ENCODE measurements around the gene ACKR3. TPM values are rescaled to one million over a fixed set of nuclear protein-coding genes. Genes with fewer than 3 reads are reported as not detected.

The ACKR3 gene
- total RNA-seq, 1 donor from 2014 or later, result 55.5 TPM

GRCh38 chr2:236555481-236555880, 14.1 kb upstream of the ACKR3 start:
- Histone ChIP-seq H3K36me3 (no peaks in the 10 kb centered on the region), H3K4me3 (no peak overlapping the region), H3K9me3 (no peaks in the 10 kb centered on the region), H3K27ac (no peak overlapping the region), H3K27me3 (no peaks in the 10 kb centered on the region), H3K4me1 (no peaks in the 10 kb centered on the region)
- DNase-seq (ENCODE audit: extremely low spot score in 2 of 2), result no peak
- TF ChIP-seq CTCF (IDR thresholded peaks at IDR 0.05), result no peak
- no peak for TF ChIP-seq POLR2A (IDR thresholded peaks at IDR 0.05)
- no peak for TF ChIP-seq POLR2AphosphoS5 (IDR thresholded peaks at IDR 0.05; ENCODE audit: insufficient read depth in 1 of 2, low read depth in 1 of 2)
- intact Hi-C loops (cut with DNase I), result no loop called here

GRCh38 chr2:236557306-236558030, 12.2 kb upstream of the ACKR3 start:
- intact Hi-C loops (cut with DNase I), result no loop called here
- TF ChIP-seq POLR2A (IDR thresholded peaks at IDR 0.05) (no peak), CTCF (IDR thresholded peaks at IDR 0.05) (no peak)
- Histone ChIP-seq H3K27ac (no peak overlapping the region), H3K4me3 (no peak overlapping the region), H3K27me3 (no peaks in the 10 kb centered on the region), H3K36me3 (no peaks in the 10 kb centered on the region), H3K9me3 (no peaks in the 10 kb centered on the region), H3K4me1 (no peaks in the 10 kb centered on the region)
- no peak for DNase-seq (ENCODE audit: extremely low spot score in 2 of 2)

- H3K4me1 ChIP-seq, result no peaks in the 10 kb centered on the region
- H3K4me3 ChIP-seq, result no peak overlapping the region
- H3K36me3 ChIP-seq, result no peaks in the 10 kb centered on the region
- DNase-seq (ENCODE audit: extremely low spot score in 2 of 2), result peak in 1 of 2 donors; percentile 75
- no peak for TF ChIP-seq POLR2AphosphoS5 (IDR thresholded peaks at IDR 0.05; ENCODE audit: insufficient read depth in 1 of 2, low read depth in 1 of 2)
- TF ChIP-seq CTCF (IDR thresholded peaks at IDR 0.05), result no peak
- no peak for TF ChIP-seq POLR2A (IDR thresholded peaks at IDR 0.05)
- no peaks in the 10 kb centered on the region for H3K27me3 ChIP-seq
- no peaks in the 10 kb centered on the region for H3K9me3 ChIP-seq
- intact Hi-C loops (cut with DNase I), result no loop called here
- no peak overlapping the region for H3K27ac ChIP-seq
These were observed 11.6 kb upstream of the ACKR3 start for GRCh38 chr2:236558036-236558435.

- DNase-seq (ENCODE audit: extremely low spot score in 2 of 2), result no peak
- TF ChIP-seq POLR2A (IDR thresholded peaks at IDR 0.05), result no peak
- no peak for TF ChIP-seq POLR2AphosphoS5 (IDR thresholded peaks at IDR 0.05; ENCODE audit: insufficient read depth in 1 of 2, low read depth in 1 of 2)
- no peak for TF ChIP-seq CTCF (IDR thresholded peaks at IDR 0.05)
- Histone ChIP-seq H3K4me1 (no peaks in the 10 kb centered on the region), H3K9me3 (no peaks in the 10 kb centered on the region), H3K27me3 (no peaks in the 10 kb centered on the region), H3K4me3 (no peak overlapping the region), H3K27ac (no peak overlapping the region), H3K36me3 (no peaks in the 10 kb centered on the region)
- intact Hi-C loops (cut with DNase I), result no loop called here
These were observed 10.3 kb upstream of the ACKR3 start for GRCh38 chr2:236558993-236559978.

Measured in vagina (tissue), 2 donors.